Neuronal stem cell (in vitro differentiated cells): Measurements from ENCODE around the gene ABCA13.
A peak's percentile ranks its signal among the peaks of the same experiment; 100 is the strongest.

Experiments used
- DNase-seq: peaks from one replicate; pipeline ENCODE4 v3.0.0-alpha.2; 2013; ENCODE audit warnings: low spot score
- H2AFZ ChIP-seq: one replicate; pipeline ENCODE4 v1.6.1; 2013; ENCODE audit warnings: mild to moderate bottlenecking, low read length, inconsistent platforms
- H2AK5ac ChIP-seq: 2 replicates; pipeline ENCODE4 v1.6.1; 2013; ENCODE audit warnings: low read depth, mild to moderate bottlenecking, inconsistent platforms, low read length, moderate library complexity, mixed read lengths
- H2BK120ac ChIP-seq: 2 replicates; pipeline ENCODE4 v1.6.1; 2013; ENCODE audit warnings: low read depth, mild to moderate bottlenecking, inconsistent platforms, low read length, moderate library complexity, mixed read lengths
- H2BK12ac ChIP-seq: one replicate; pipeline ENCODE4 v1.6.1; 2013; ENCODE audit warnings: low read length, inconsistent platforms
- H2BK15ac ChIP-seq: 2 replicates; pipeline ENCODE4 v1.6.1; 2013; ENCODE audit warnings: mild to moderate bottlenecking, low read length, inconsistent platforms, mixed read lengths
- H2BK5ac ChIP-seq: one replicate; pipeline ENCODE4 v1.6.1; 2013; ENCODE audit warnings: inconsistent platforms, mild to moderate bottlenecking, low read length, moderate library complexity
- H3K14ac ChIP-seq: one replicate; pipeline ENCODE4 v1.6.1; 2013; ENCODE audit warnings: low read length, inconsistent platforms
- H3K18ac ChIP-seq: 2 replicates; pipeline ENCODE4 v1.6.1; 2013; ENCODE audit warnings: low read length, inconsistent platforms
- H3K23ac ChIP-seq: 2 replicates; pipeline ENCODE4 v1.6.1; 2013; ENCODE audit warnings: low read depth, mild to moderate bottlenecking, mixed read lengths, low read length, inconsistent platforms; ENCODE audit not compliant: poor library complexity
- H3K27ac ChIP-seq: replicated peaks from 3 replicates; pipeline ENCODE4 v1.5.1; 2013; ENCODE audit warnings: low read length, inconsistent platforms
- H3K27me3 ChIP-seq, 3 experiments: 2 replicates each; pipeline ENCODE4 v1.6.1; 2013; ENCODE audit warnings: low read length in 3 of 3, mild to moderate bottlenecking in 2 of 3, inconsistent platforms in 1 of 3, low read depth in 1 of 3, mixed read lengths in 1 of 3, moderate library complexity in 1 of 3; ENCODE audit not compliant: control insufficient read depth in 3 of 3, insufficient read depth in 3 of 3
- H3K36me3 ChIP-seq, 2 donors: replicated peaks in 1 of 2; 2 replicates each; pipeline ENCODE4 v1.6.1; 2013; ENCODE audit warnings: low read length in 2 of 2; ENCODE audit not compliant: control insufficient read depth in 2 of 2, insufficient read depth in 2 of 2
- H3K4ac ChIP-seq: 2 replicates; pipeline ENCODE4 v1.6.1; 2013; ENCODE audit warnings: inconsistent platforms, mild to moderate bottlenecking, low read length, moderate library complexity
- H3K4me1 ChIP-seq, 2 donors: 1 replicate in 1 of 2; 2 replicates in 1 of 2; pipeline ENCODE4 v1.6.1; 2013; ENCODE audit warnings: low read length in 2 of 2, low read depth in 1 of 2; ENCODE audit not compliant: control insufficient read depth in 2 of 2, insufficient read depth in 1 of 2
- H3K4me2 ChIP-seq: one replicate; pipeline ENCODE4 v1.6.1; 2013; ENCODE audit warnings: mild to moderate bottlenecking, low read length, inconsistent platforms; ENCODE audit not compliant: insufficient read depth, poor library complexity, severe bottlenecking
- H3K4me3 ChIP-seq, 2 donors: 2 replicates each; pipeline ENCODE4 v1.5.1; 2013; ENCODE audit warnings: low read length in 2 of 2, mild to moderate bottlenecking in 2 of 2, inconsistent platforms in 1 of 2, moderate library complexity in 1 of 2
- H3K79me1 ChIP-seq: one replicate; pipeline ENCODE4 v1.6.1; 2013; ENCODE audit warnings: low read depth, mild to moderate bottlenecking, inconsistent platforms, low read length, moderate library complexity
- H3K9ac ChIP-seq: one replicate; pipeline ENCODE4 v1.6.1; 2013; ENCODE audit warnings: mild to moderate bottlenecking, low read depth, low read length, inconsistent platforms; ENCODE audit not compliant: poor library complexity
- H3K9me3 ChIP-seq, 2 donors: replicated peaks in 1 of 2; 2 replicates each; pipeline versions ENCODE3 to v1.6.1; 2013; ENCODE audit warnings: low read length in 2 of 2, mild to moderate bottlenecking in 2 of 2, inconsistent platforms in 1 of 2, low read depth in 1 of 2, mixed read lengths in 1 of 2, moderate library complexity in 1 of 2; ENCODE audit not compliant: control insufficient read depth in 2 of 2, insufficient read depth in 1 of 2
- H4K8ac ChIP-seq: one replicate; pipeline ENCODE4 v1.6.1; 2013; ENCODE audit warnings: low read depth, mild to moderate bottlenecking, inconsistent platforms, low read length, moderate library complexity
- H4K91ac ChIP-seq: one replicate; pipeline ENCODE4 v1.6.1; 2013; ENCODE audit warnings: low read length, low read depth, mild to moderate bottlenecking, inconsistent platforms; ENCODE audit not compliant: poor library complexity
- WGBS, 2 donors: extraction: QIAGEN DNeasy Blood & Tissue Kit; methylation state at CpG; one replicate each; pipeline ENCODE4 v1.1.7; 2013; ENCODE audit warnings: missing lambda C conversion rate in 2 of 2, mixed read lengths in 1 of 2; ENCODE audit not compliant: insufficient read length in 2 of 2, insufficient replicate concordance in 1 of 2; ENCODE audit errors: extremely low coverage in 2 of 2; 5-methylcytosine and 5-hydroxymethylcytosine counted together

Gene ABCA13

GRCh38 chr7:48132792-48133191 is 38.5 kb upstream of the ABCA13 start:
- Histone ChIP-seq H3K4me2 (no peak overlapping the region), H3K9me3 (no peaks in the 10 kb centered on the region), H3K36me3 (no peaks in the 10 kb centered on the region), H3K4me1 (no peaks in the 10 kb centered on the region), H3K27me3 (no peaks in the 10 kb centered on the region), H3K9ac (no peak overlapping the region), H2BK12ac (no peak overlapping the region), H2AK5ac (no peak overlapping the region), H4K91ac (no peak overlapping the region), H3K4me3 (no peak overlapping the region), H3K79me1 (no peaks in the 10 kb centered on the region), H3K23ac (no peak overlapping the region), H2BK5ac (no peak overlapping the region), H2AFZ (no peak overlapping the region), H2BK120ac (no peak overlapping the region), H3K14ac (no peak overlapping the region), H3K27ac (no peak overlapping the region), H3K18ac (no peak overlapping the region), H4K8ac (no peak overlapping the region), H3K4ac (no peak overlapping the region), H2BK15ac (no peak overlapping the region)
- no peak for DNase-seq

- WGBS, 2 donors, result no CpG with 5 or more reads among the region's 3 CpGs
- Histone ChIP-seq H4K91ac (no peak overlapping the region), H3K23ac (no peak overlapping the region), H3K9me3 (no peaks in the 10 kb centered on the region), H3K14ac (no peak overlapping the region), H4K8ac (no peak overlapping the region), H3K18ac (no peak overlapping the region), H2BK120ac (no peak overlapping the region), H3K4me1 (no peaks in the 10 kb centered on the region), H3K4me2 (no peak overlapping the region), H3K27ac (no peak overlapping the region), H3K36me3 (no peaks in the 10 kb centered on the region), H3K4me3 (no peak overlapping the region), H2BK15ac (no peak overlapping the region), H3K79me1 (no peaks in the 10 kb centered on the region), H3K27me3 (no peaks in the 10 kb centered on the region), H2AFZ (peak overlapping the region; percentile 75), H3K9ac (no peak overlapping the region), H2AK5ac (no peak overlapping the region), H2BK12ac (no peak overlapping the region), H3K4ac (no peak overlapping the region), H2BK5ac (no peak overlapping the region)
- no peak for DNase-seq
Observed at GRCh38 chr7:48139459-48139858, 31.8 kb upstream of the ABCA13 start.

GRCh38 chr7:48140001-48140681 is 31.1 kb upstream of the ABCA13 start:
- Histone ChIP-seq H4K91ac (no peak overlapping the region), H3K27ac (no peak overlapping the region), H3K4me2 (no peak overlapping the region), H3K27me3 (no peaks in the 10 kb centered on the region), H3K14ac (no peak overlapping the region), H2AK5ac (no peak overlapping the region), H3K36me3 (no peaks in the 10 kb centered on the region), H3K79me1 (no peaks in the 10 kb centered on the region), H2BK120ac (no peak overlapping the region), H4K8ac (no peak overlapping the region), H2BK15ac (no peak overlapping the region), H2BK12ac (no peak overlapping the region), H3K4me1 (no peaks in the 10 kb centered on the region), H2BK5ac (no peak overlapping the region), H3K9me3 (no peaks in the 10 kb centered on the region), H3K9ac (no peak overlapping the region), H3K4me3 (no peak overlapping the region), H2AFZ (peak overlapping the region; percentile 48), H3K23ac (no peak overlapping the region), H3K18ac (no peak overlapping the region), H3K4ac (no peak overlapping the region)
- WGBS, 2 donors, result no CpG with 5 or more reads among the region's 7 CpGs
- no peak for DNase-seq

GRCh38 chr7:48141521-48141920 is 29.7 kb upstream of the ABCA13 start:
- no peak overlapping the region for H3K14ac ChIP-seq
- no peaks in the 10 kb centered on the region for H3K79me1 ChIP-seq
- no peak overlapping the region for H2BK15ac ChIP-seq
- H2AK5ac ChIP-seq, result no peak overlapping the region
- H2BK12ac ChIP-seq, result no peak overlapping the region
- H2AFZ ChIP-seq, result no peak overlapping the region
- no peak overlapping the region for H3K27ac ChIP-seq
- no peak overlapping the region for H2BK5ac ChIP-seq
- no peak overlapping the region for H3K4me3 ChIP-seq
- H3K18ac ChIP-seq, result no peak overlapping the region
- no peak overlapping the region for H2BK120ac ChIP-seq
- no peak overlapping the region for H4K91ac ChIP-seq
- no peak for DNase-seq
- no peak overlapping the region for H3K4me2 ChIP-seq
- no peaks in the 10 kb centered on the region for H3K9me3 ChIP-seq
- WGBS, 2 donors, result no CpG with 5 or more reads among the region's 1 CpG
- H3K4me1 ChIP-seq, result no peaks in the 10 kb centered on the region
- H3K9ac ChIP-seq, result no peak overlapping the region
- no peak overlapping the region for H3K23ac ChIP-seq
- H3K36me3 ChIP-seq, result no peaks in the 10 kb centered on the region
- no peak overlapping the region for H4K8ac ChIP-seq
- no peaks in the 10 kb centered on the region for H3K27me3 ChIP-seq
- no peak overlapping the region for H3K4ac ChIP-seq
